Naive thymus-derived CD4-positive, alpha-beta T cell (primary cell): ENCODE measurements around the gene PTPRG. TPM values are rescaled to one million over a fixed set of nuclear protein-coding genes. Genes with fewer than 3 reads are reported as not detected.

Source experiments
- ATAC-seq: fragments of 150-1000 bp; cut with Tn5 transposase; 2 replicates; pipeline ENCODE4 v1.10.0; 2021; ENCODE audit warnings: mild to moderate bottlenecking, moderate library complexity
- CTCF ChIA-PET: fragments of 350-600 bp; sonication (Branson Sonifier 250); formaldehyde crosslinking; loops from one replicate; lab custom pipeline; 2021; ENCODE audit warnings: antibody characterized with exemption; lab: Charles Lee
- POLR2A ChIA-PET: fragments of 350-600 bp; sonication (Branson Sonifier 250); formaldehyde crosslinking; loops from one replicate; lab custom pipeline; 2021; ENCODE audit warnings: antibody characterized with exemption, inconsistent platforms; lab: Charles Lee
- DNase-seq, 9 donors: peaks; one replicate each; pipeline versions ENCODE4 v3.0.0 to v3.0.0-alpha.2; 2020 to 2022; ENCODE audit warnings: mixed read lengths in 1 of 9
- H3K27ac ChIP-seq: one replicate; pipeline ENCODE4 v1.7.0; 2013; ENCODE audit warnings: mild to moderate bottlenecking, low read depth, low read length, moderate library complexity
- H3K27me3 ChIP-seq, 2 donors: one replicate each; pipeline ENCODE4 v1.7.0; 2013; ENCODE audit warnings: low read length in 2 of 2, mild to moderate bottlenecking in 2 of 2, moderate library complexity in 2 of 2; ENCODE audit not compliant: control insufficient read depth in 2 of 2, insufficient read depth in 2 of 2
- H3K36me3 ChIP-seq, 3 experiments: 1 replicate in 2 of 3; 2 replicates in 1 of 3; pipeline ENCODE4 v1.7.0; 2013; ENCODE audit warnings: low read length in 3 of 3, mild to moderate bottlenecking in 3 of 3, moderate library complexity in 1 of 3; ENCODE audit not compliant: insufficient read depth in 3 of 3, control insufficient read depth in 2 of 3
- H3K4me1 ChIP-seq, 2 donors: one replicate each; pipeline ENCODE4 v1.7.0; 2013; ENCODE audit warnings: low read length in 2 of 2, mild to moderate bottlenecking in 2 of 2, moderate library complexity in 1 of 2; ENCODE audit not compliant: control insufficient read depth in 2 of 2, insufficient read depth in 2 of 2
- H3K4me3 ChIP-seq: 2 replicates; pipeline ENCODE4 v1.7.0; 2013; ENCODE audit warnings: mild to moderate bottlenecking, low read length
- H3K9me3 ChIP-seq, 3 experiments: 1 replicate in 2 of 3; 2 replicates in 1 of 3; pipeline ENCODE4 v1.7.0; 2013; ENCODE audit warnings: low read length in 3 of 3; ENCODE audit not compliant: control insufficient read depth in 2 of 3
- H3K27ac Mint-ChIP-seq, 9 donors: one replicate each; pipeline ENCODE4 v1.8.0; 2020 to 2022; ENCODE audit warnings: mixed read lengths in 9 of 9, mild to moderate bottlenecking in 8 of 9, moderate library complexity in 5 of 9, inconsistent platforms in 2 of 9
- H3K27me3 Mint-ChIP-seq, 5 donors: one replicate each; pipeline ENCODE4 v1.8.0; 2021 to 2022; ENCODE audit warnings: mixed read lengths in 5 of 5, mild to moderate bottlenecking in 1 of 5
- H3K36me3 Mint-ChIP-seq, 5 donors: one replicate each; pipeline ENCODE4 v1.8.0; 2020 to 2022; ENCODE audit warnings: mixed read lengths in 5 of 5, mild to moderate bottlenecking in 3 of 5, inconsistent platforms in 1 of 5
- H3K4me1 Mint-ChIP-seq, 7 donors: one replicate each; pipeline ENCODE4 v1.8.0; 2020 to 2022; ENCODE audit warnings: mixed read lengths in 7 of 7, mild to moderate bottlenecking in 3 of 7, inconsistent platforms in 1 of 7
- H3K4me3 Mint-ChIP-seq, 10 donors: one replicate each; pipeline ENCODE4 v1.8.0; 2020 to 2022; ENCODE audit warnings: mild to moderate bottlenecking in 10 of 10, mixed read lengths in 10 of 10, moderate library complexity in 6 of 10, inconsistent platforms in 2 of 10
- H3K9me3 Mint-ChIP-seq, 11 donors: one replicate each; pipeline ENCODE4 v1.8.0; 2020 to 2022; ENCODE audit warnings: mixed read lengths in 11 of 11, mild to moderate bottlenecking in 4 of 11, inconsistent platforms in 1 of 11, moderate library complexity in 1 of 11
- intact Hi-C, 2 donors: fragments of 100-400 bp; cut with micrococcal nuclease; formaldehyde crosslinking; loops; one replicate each; pipeline ENCODE4 v1.15.1; 2023
- polyA plus RNA-seq, 2 donors: library from polyadenylated mRNA; unstranded; fragments of 300-500 nt; fragmentation: Illumina TruSeq; gene quantifications; one replicate each; pipeline ENCODE4 v1.2.3, GENCODE V29; 2021
- total RNA-seq, 6 experiments: library from RNA in 5 of 6; stranded (reverse) in 5 of 6; gene quantifications; 1 replicate in 5 of 6; 2 replicates in 1 of 6; pipeline ENCODE4 v1.2.3 and lab custom pipeline; 2021 to 2026

Gene PTPRG
- total and polyA plus RNA-seq, 7 experiments from 2014 or later: 0.17 to 1.7 TPM; not detected in 5

GRCh38 chr3:61925721-61926120, 364.4 kb downstream of the PTPRG start:
- no peak overlapping the region for H3K27ac ChIP-seq
- Mint-ChIP-seq H3K4me3 (no peak overlapping the region), H3K4me1 (no peaks in the 10 kb centered on the region), H3K9me3 (peaks cover 0 to 6% (median 0%) of the 10 kb centered on the region in 11 donors), H3K27ac (no peak overlapping the region), H3K36me3 (no peaks in the 10 kb centered on the region), H3K27me3 (peaks cover 0 to 9% (median 3%) of the 10 kb centered on the region in 5 donors)
- CTCF ChIA-PET: no interaction called here
- H3K36me3 ChIP-seq: no peaks in the 10 kb centered on the region
- no peak for DNase-seq
- POLR2A ChIA-PET: no interaction called here
- H3K27me3 ChIP-seq: no peaks in the 10 kb centered on the region
- ATAC-seq: no peak
- no peaks in the 10 kb centered on the region for H3K9me3 ChIP-seq
- H3K4me3 ChIP-seq: no peak overlapping the region
- no peaks in the 10 kb centered on the region for H3K4me1 ChIP-seq
- intact Hi-C loops: no loop called here

DNA sequence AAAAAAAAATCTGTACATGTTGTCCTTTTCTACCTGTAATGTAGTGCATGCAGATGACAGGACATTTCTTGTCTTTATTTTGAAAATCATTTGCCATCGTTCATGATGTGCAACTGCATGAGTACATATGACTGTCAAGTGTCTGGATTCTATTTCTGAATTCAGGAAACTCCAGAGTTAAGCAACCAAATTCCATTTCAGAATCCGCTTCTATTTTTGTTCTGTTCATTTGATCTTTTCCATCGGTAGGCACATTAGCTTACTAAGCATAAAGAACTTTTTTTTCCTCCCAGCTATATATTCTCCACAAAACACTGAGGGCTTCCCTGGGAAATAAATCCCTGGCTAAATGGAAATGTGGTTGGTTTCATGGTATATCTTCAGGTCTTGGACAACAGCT, 365.6 kb downstream of the PTPRG start:
- Histone ChIP-seq H3K36me3 (no peaks in the 10 kb centered on the region), H3K4me3 (no peak overlapping the region), H3K9me3 (no peaks in the 10 kb centered on the region), H3K4me1 (no peaks in the 10 kb centered on the region), H3K27me3 (no peaks in the 10 kb centered on the region), H3K27ac (no peak overlapping the region)
- Mint-ChIP-seq H3K27me3 (peaks cover 0 to 9% (median 3%) of the 10 kb centered on the region in 5 donors), H3K4me3 (no peak overlapping the region), H3K4me1 (no peaks in the 10 kb centered on the region), H3K27ac (no peak overlapping the region), H3K36me3 (no peaks in the 10 kb centered on the region), H3K9me3 (peaks cover 0 to 6% (median 0%) of the 10 kb centered on the region in 11 donors)
- ATAC-seq: no peak
- no peak for DNase-seq
- intact Hi-C loops: no loop called here
- ChIA-PET POLR2A (no interaction called here), CTCF (no interaction called here)

DNA sequence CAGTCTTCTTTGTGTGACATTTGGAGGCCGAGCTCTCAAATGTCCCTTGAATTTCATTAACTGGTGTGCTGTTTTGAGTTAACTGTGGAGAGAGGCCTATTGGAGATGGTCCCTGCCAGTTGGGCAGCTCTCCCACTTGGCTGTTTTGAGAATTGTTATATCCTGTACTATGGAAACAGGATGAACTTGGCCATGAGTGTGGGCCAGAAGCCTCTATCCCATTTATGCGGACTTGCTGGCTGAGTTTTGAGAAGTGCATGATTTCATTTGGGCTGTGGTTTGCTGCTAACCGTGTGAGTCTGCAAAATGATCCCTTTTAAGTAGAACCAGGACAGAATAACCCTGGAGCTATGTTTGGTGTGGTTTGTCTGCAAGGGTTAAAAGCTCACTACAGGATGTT, 366.0 kb downstream of the PTPRG start:
- no peaks in the 10 kb centered on the region for H3K9me3 ChIP-seq
- peaks cover 0 to 9% (median 3%) of the 10 kb centered on the region in 5 donors for H3K27me3 Mint-ChIP-seq
- H3K27ac Mint-ChIP-seq: no peak overlapping the region
- H3K9me3 Mint-ChIP-seq: peaks cover 0 to 6% (median 0%) of the 10 kb centered on the region in 11 donors
- ATAC-seq (no peak), DNase-seq (no peak)
- ChIA-PET CTCF (no interaction called here), POLR2A (no interaction called here)
- intact Hi-C loops: no loop called here
- H3K4me1 Mint-ChIP-seq: no peaks in the 10 kb centered on the region
- H3K27ac ChIP-seq: no peak overlapping the region
- H3K36me3 ChIP-seq: no peaks in the 10 kb centered on the region
- no peak overlapping the region for H3K4me3 ChIP-seq
- H3K27me3 ChIP-seq: no peaks in the 10 kb centered on the region
- H3K4me1 ChIP-seq: no peaks in the 10 kb centered on the region
- no peaks in the 10 kb centered on the region for H3K36me3 Mint-ChIP-seq
- H3K4me3 Mint-ChIP-seq: no peak overlapping the region

DNA sequence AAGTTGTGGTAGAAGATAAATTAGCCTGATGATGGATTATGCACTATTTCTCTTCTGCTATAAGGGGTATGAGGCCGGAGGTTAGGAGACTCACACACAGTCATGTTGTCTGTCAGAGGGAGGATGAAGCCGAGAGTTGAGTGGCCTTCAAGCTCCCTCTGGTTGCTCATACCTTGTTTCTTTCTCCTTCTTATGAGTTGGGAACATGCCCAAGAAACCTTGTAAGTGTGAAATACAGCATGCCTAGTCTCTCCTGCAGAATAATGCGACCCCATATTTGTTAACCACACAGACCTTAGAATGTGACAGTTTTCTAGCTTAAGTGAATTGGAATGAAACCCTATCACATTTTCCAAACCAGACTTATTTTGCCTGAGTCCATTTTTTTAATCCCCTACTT, 366.7 kb downstream of the PTPRG start:
- peaks cover 0 to 6% (median 0%) of the 10 kb centered on the region in 11 donors for H3K9me3 Mint-ChIP-seq
- Histone ChIP-seq H3K27ac (no peak overlapping the region), H3K27me3 (no peaks in the 10 kb centered on the region), H3K36me3 (no peaks in the 10 kb centered on the region), H3K9me3 (no peaks in the 10 kb centered on the region), H3K4me1 (no peaks in the 10 kb centered on the region), H3K4me3 (no peak overlapping the region)
- no peak for ATAC-seq
- H3K27ac Mint-ChIP-seq: no peak overlapping the region
- H3K27me3 Mint-ChIP-seq: peaks cover 0 to 9% (median 3%) of the 10 kb centered on the region in 5 donors
- H3K36me3 Mint-ChIP-seq: no peaks in the 10 kb centered on the region
- H3K4me3 Mint-ChIP-seq: no peak overlapping the region
- H3K4me1 Mint-ChIP-seq: no peaks in the 10 kb centered on the region
- no peak for DNase-seq
- CTCF ChIA-PET: no interaction called here
- intact Hi-C loops: no loop called here
- POLR2A ChIA-PET: no interaction called here

DNA sequence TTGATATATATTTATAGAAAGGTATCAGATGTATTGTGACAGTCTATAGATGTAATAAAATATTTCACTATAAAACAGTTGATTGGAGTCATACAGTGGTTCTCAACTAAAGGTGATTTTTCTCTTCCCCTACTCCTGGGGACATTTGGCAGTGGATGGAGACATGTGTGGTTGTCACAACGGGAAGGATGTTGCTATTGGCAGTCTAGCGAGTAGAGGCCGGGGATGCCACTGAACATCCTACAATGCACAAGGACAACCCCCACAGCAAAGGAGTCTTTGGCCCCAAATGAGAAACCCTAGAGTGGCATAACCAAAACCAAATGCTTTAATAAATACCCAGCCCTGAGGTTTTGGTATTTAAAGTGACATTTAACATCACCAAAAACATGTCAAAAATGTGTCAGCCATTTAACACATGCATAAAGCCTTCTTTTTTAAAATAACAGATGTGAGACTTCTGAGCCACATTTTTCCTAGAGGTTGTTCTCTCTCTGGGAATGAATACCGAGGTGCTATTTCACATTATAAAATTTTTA, 367.5 kb downstream of the PTPRG start:
- intact Hi-C loops: no loop called here
- peaks cover 0 to 9% (median 3%) of the 10 kb centered on the region in 5 donors for H3K27me3 Mint-ChIP-seq
- Histone ChIP-seq H3K4me3 (no peak overlapping the region), H3K27ac (no peak overlapping the region), H3K4me1 (no peaks in the 10 kb centered on the region), H3K9me3 (no peaks in the 10 kb centered on the region), H3K27me3 (no peaks in the 10 kb centered on the region), H3K36me3 (no peaks in the 10 kb centered on the region)
- H3K27ac Mint-ChIP-seq: no peak overlapping the region
- ChIA-PET POLR2A (no interaction called here), CTCF (no interaction called here)
- H3K4me1 Mint-ChIP-seq: no peaks in the 10 kb centered on the region
- H3K36me3 Mint-ChIP-seq: no peaks in the 10 kb centered on the region
- ATAC-seq (no peak), DNase-seq (no peak)
- H3K9me3 Mint-ChIP-seq: peaks cover 0 to 6% (median 0%) of the 10 kb centered on the region in 11 donors
- H3K4me3 Mint-ChIP-seq: no peak overlapping the region

GRCh38 chr3:61929617-61930016, 368.2 kb downstream of the PTPRG start:
- Histone ChIP-seq H3K27me3 (no peaks in the 10 kb centered on the region), H3K36me3 (no peaks in the 10 kb centered on the region), H3K4me1 (no peaks in the 10 kb centered on the region), H3K9me3 (no peaks in the 10 kb centered on the region), H3K4me3 (no peak overlapping the region), H3K27ac (no peak overlapping the region)
- intact Hi-C loops: no loop called here
- Mint-ChIP-seq H3K9me3 (peaks cover 0 to 2% (median 0%) of the 10 kb centered on the region in 11 donors), H3K4me3 (no peak overlapping the region), H3K4me1 (no peaks in the 10 kb centered on the region), H3K27ac (no peak overlapping the region), H3K27me3 (peaks cover 0 to 4% (median 2%) of the 10 kb centered on the region in 5 donors), H3K36me3 (no peaks in the 10 kb centered on the region)
- no peak for DNase-seq
- ATAC-seq: no peak
- POLR2A ChIA-PET: no interaction called here
- CTCF ChIA-PET: no interaction called here

DNA sequence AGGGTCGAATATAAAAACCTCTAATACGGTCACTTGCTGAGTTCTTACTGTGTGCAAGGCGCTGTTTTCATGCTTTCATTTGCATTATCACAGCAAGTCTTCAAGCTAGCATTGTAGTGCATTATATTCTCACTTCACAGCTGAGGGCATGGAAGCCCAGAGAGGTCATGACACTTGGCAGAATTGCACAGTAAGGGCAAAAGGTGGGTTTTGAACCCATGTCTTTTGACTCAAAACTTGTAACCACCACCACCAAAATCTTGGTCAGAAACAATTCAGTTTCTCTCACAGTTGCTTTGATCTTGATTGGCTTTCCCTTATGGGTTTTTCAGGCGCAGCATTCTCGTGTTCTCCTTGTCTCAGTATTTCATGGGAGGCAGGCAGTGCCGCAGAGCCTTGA, 371.1 kb downstream of the PTPRG start:
- CTCF ChIA-PET: no interaction called here
- ATAC-seq (no peak), DNase-seq (no peak)
- POLR2A ChIA-PET: no interaction called here
- H3K9me3 Mint-ChIP-seq: peaks cover 0 to 4% (median 0%) of the 10 kb centered on the region in 11 donors
- no peak overlapping the region for H3K4me3 Mint-ChIP-seq
- Histone ChIP-seq H3K27ac (no peak overlapping the region), H3K36me3 (no peaks in the 10 kb centered on the region), H3K27me3 (no peaks in the 10 kb centered on the region), H3K9me3 (no peaks in the 10 kb centered on the region), H3K4me1 (no peaks in the 10 kb centered on the region), H3K4me3 (no peak overlapping the region)
- peaks cover 0 to 6% (median 6%) of the 10 kb centered on the region in 5 donors for H3K27me3 Mint-ChIP-seq
- no peaks in the 10 kb centered on the region for H3K4me1 Mint-ChIP-seq
- no peak overlapping the region for H3K27ac Mint-ChIP-seq
- intact Hi-C loops: no loop called here
- H3K36me3 Mint-ChIP-seq: peaks cover 0 to 5% (median 0%) of the 10 kb centered on the region in 5 donors
